HG02885 (cell line): Measurements from ENCODE around the gene COL18A1.

ENCODE experiments used
- ATAC-seq: cut with Tn5 transposase; IDR thresholded peaks from one replicate; pipeline ENCODE4 v1.9.1; 2021; ENCODE audit warnings: mild to moderate bottlenecking; ENCODE audit not compliant: unreplicated experiment, poor library complexity

COL18A1 gene

GRCh38 chr21:45460611-45461368 lies 55.8 kb downstream of the COL18A1 start:
- ATAC-seq = no peak

- no peak for ATAC-seq
These were observed 56.4 kb downstream of the COL18A1 start for GRCh38 chr21:45461369-45461750.

- ATAC-seq = no peak
These were observed 56.9 kb downstream of the COL18A1 start for GRCh38 chr21:45461806-45462341.

- ATAC-seq = no peak
These were observed 58.9 kb downstream of the COL18A1 start for GRCh38 chr21:45463871-45464270.

GRCh38 chr21:45464309-45464708 lies 59.3 kb downstream of the COL18A1 start:
- ATAC-seq = no peak

GRCh38 chr21:45465105-45465504 lies 60.1 kb downstream of the COL18A1 start:
- ATAC-seq = no peak

GRCh38 chr21:45465611-45466329 lies 60.8 kb downstream of the COL18A1 start:
- no peak for ATAC-seq

GRCh38 chr21:45466330-45467220 lies 61.6 kb downstream of the COL18A1 start:
- ATAC-seq = no peak

GRCh38 chr21:45467221-45467779 lies 62.3 kb downstream of the COL18A1 start:
- no peak for ATAC-seq

- no peak for ATAC-seq
These were observed 63.3 kb downstream of the COL18A1 start for GRCh38 chr21:45468051-45468970.

GRCh38 chr21:45468971-45469272 lies 64.0 kb downstream of the COL18A1 start:
- no peak for ATAC-seq

GRCh38 chr21:45469273-45470086 lies 64.5 kb downstream of the COL18A1 start:
- ATAC-seq = no peak

- ATAC-seq = no peak
These were observed 65.1 kb downstream of the COL18A1 start for GRCh38 chr21:45470087-45470515.

- ATAC-seq = peak; percentile 66
These were observed 66.0 kb downstream of the COL18A1 start for GRCh38 chr21:45470773-45471524.

GRCh38 chr21:45471525-45472221 lies 66.7 kb downstream of the COL18A1 start:
- ATAC-seq = no peak

- ATAC-seq = no peak
These were observed 67.7 kb downstream of the COL18A1 start for GRCh38 chr21:45472445-45473365.
